ENCODE results near the gene SLC4A7. TPM values are rescaled to one million over a fixed set of nuclear protein-coding genes. Genes with fewer than 3 reads are reported as not detected.

Gene SLC4A7
- total and polyA plus RNA-seq, 2 experiments from 2014 or later: 8.0 to 54.8 TPM

DNA sequence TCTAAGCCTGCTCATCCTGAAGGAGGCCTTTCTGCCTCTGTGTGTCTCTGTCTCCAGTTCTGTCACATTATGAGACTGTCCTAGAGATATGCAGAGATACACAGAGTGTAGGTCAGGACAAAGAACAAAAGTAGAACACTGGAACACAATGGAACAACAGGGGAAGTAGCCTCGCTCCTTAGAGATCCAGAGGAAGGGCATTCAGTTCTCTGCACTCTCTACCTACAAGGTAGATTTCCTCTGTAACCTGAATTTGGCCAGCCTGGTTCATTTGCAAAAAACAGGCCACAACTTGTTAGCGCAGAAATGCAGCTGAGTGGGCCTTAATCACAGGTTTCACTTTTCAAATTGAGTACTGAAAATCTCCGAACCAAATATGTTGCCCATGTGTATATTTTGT is 134.4 kb downstream of the SLC4A7 start:
- H3K4me3 ChIP-seq: no peak overlapping the region
- no peak overlapping the region for H3K27ac ChIP-seq
- TF ChIP-seq CTCF (IDR thresholded peaks at IDR 0.05; ENCODE audit: low read depth, low read length): no peak
- no peaks in the 10 kb centered on the region for H3K27me3 ChIP-seq
- H3K9me3 ChIP-seq (ENCODE audit: low read depth): no peaks in the 10 kb centered on the region
- no peaks in the 10 kb centered on the region for H3K36me3 ChIP-seq
- H3K4me1 ChIP-seq (ENCODE audit: low read depth): peaks cover 4% of the 10 kb centered on the region
- DNase-seq (ENCODE audit: low read depth in 1 of 2, low spot score in 1 of 2): no peak

GRCh38 chr3:27345959-27346865 is 138.0 kb downstream of the SLC4A7 start:
- Histone ChIP-seq H3K4me1 (ENCODE audit: low read depth) (peaks cover 10% of the 10 kb centered on the region), H3K9me3 (ENCODE audit: low read depth) (no peaks in the 10 kb centered on the region), H3K36me3 (no peaks in the 10 kb centered on the region), H3K27me3 (no peaks in the 10 kb centered on the region), H3K4me3 (no peak overlapping the region), H3K27ac (no peak overlapping the region)
- DNase-seq (ENCODE audit: low read depth in 1 of 2, low spot score in 1 of 2): no peak
- no peak for TF ChIP-seq CTCF (IDR thresholded peaks at IDR 0.05; ENCODE audit: low read depth, low read length)

DNA sequence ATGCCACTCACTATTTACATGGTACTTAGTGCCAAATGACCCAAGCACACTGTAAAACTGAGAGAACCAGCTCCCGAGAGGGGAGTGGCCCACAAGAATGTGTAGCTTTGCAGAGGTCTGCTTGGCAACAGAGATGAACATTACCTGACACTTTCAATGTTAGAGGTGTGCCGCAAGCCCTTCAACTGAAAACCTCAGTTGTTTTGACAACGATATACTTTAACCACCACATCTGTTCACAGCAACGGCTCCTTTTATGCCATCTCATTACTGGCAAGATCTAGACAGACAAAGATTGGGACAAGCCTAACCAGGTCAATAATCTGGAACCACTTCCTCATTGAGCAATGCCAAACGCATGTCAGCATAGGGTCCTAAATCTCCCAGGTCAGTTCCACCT is 138.7 kb downstream of the SLC4A7 start:
- no peak for TF ChIP-seq CTCF (IDR thresholded peaks at IDR 0.05; ENCODE audit: low read depth, low read length)
- Histone ChIP-seq H3K27ac (no peak overlapping the region), H3K9me3 (ENCODE audit: low read depth) (no peaks in the 10 kb centered on the region), H3K4me3 (no peak overlapping the region), H3K4me1 (ENCODE audit: low read depth) (peaks cover 10% of the 10 kb centered on the region), H3K36me3 (no peaks in the 10 kb centered on the region), H3K27me3 (no peaks in the 10 kb centered on the region)
- no peak for DNase-seq (ENCODE audit: low read depth in 1 of 2, low spot score in 1 of 2)

- Histone ChIP-seq H3K4me1 (ENCODE audit: low read depth) (peaks cover 10% of the 10 kb centered on the region), H3K27ac (no peak overlapping the region), H3K9me3 (ENCODE audit: low read depth) (no peaks in the 10 kb centered on the region), H3K27me3 (no peaks in the 10 kb centered on the region), H3K36me3 (no peaks in the 10 kb centered on the region), H3K4me3 (no peak overlapping the region)
- DNase-seq (ENCODE audit: low read depth in 1 of 2, low spot score in 1 of 2): no peak
- no peak for TF ChIP-seq CTCF (IDR thresholded peaks at IDR 0.05; ENCODE audit: low read depth, low read length)
Observed at GRCh38 chr3:27345045-27345444, 139.1 kb downstream of the SLC4A7 start.

DNA sequence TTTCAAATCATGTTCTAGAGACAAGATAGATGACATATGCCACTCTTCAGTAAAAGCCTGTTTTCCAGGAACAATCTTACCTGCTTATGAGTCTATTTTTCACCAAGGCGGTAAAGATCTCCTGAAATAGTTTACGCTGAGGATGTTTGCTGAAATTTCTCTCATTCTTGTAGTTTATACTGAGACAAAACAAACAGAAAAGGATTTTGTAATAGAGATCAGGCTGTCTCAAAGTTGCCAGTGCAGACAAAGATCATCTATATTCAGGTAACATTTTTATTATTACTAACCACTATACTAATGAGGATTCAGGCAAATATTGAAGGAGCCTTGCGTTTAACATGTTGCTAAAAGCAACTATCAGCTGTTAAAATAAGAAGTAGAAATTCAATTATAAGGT is 140.0 kb downstream of the SLC4A7 start:
- H3K9me3 ChIP-seq (ENCODE audit: low read depth): no peaks in the 10 kb centered on the region
- no peaks in the 10 kb centered on the region for H3K36me3 ChIP-seq
- H3K27ac ChIP-seq: no peak overlapping the region
- no peaks in the 10 kb centered on the region for H3K27me3 ChIP-seq
- TF ChIP-seq CTCF (IDR thresholded peaks at IDR 0.05; ENCODE audit: low read depth, low read length): no peak
- H3K4me3 ChIP-seq: no peak overlapping the region
- no peak for DNase-seq (ENCODE audit: low read depth in 1 of 2, low spot score in 1 of 2)
- peaks cover 10% of the 10 kb centered on the region for H3K4me1 ChIP-seq (ENCODE audit: low read depth)

Measured in cardiac muscle cell (in vitro differentiated cells and primary cell).